HepG2 (cell line): ENCODE measurements around the gene PREP. TPM values are rescaled to one million over a fixed set of nuclear protein-coding genes. Genes with fewer than 3 reads are reported as not detected.

Source experiments
- ATAC-seq: fragments of 200-7000 bp; cut with Tn5 transposase; 3 replicates; pipeline ENCODE4 v1.9.1; 2020; ENCODE audit warnings: mild to moderate bottlenecking, moderate library complexity
- BruUV-seq: library from RNA; stranded (reverse); fragments of 400-500 nt; replicated peaks from 2 replicates; lab custom pipeline; 2021; lab: Mats Ljungman, UMichigan
- CTCF ChIA-PET: fragments of 300-600 bp; formaldehyde crosslinking; extraction: SDS; loops from one replicate; lab custom pipeline; 2021; ENCODE audit warnings: low total read pairs, inconsistent platforms, low intra/inter-chr PET ratio; lab: Yijun Ruan, JAX
- POLR2A ChIA-PET: fragments of 350-600 bp; sonication (Branson Sonifier 250); formaldehyde crosslinking; loops from one replicate; lab custom pipeline; 2020; ENCODE audit warnings: antibody characterized with exemption, inconsistent platforms; lab: Yijun Ruan, JAX
- DNase-seq: peaks from one replicate; pipeline ENCODE4 v3.0.0-alpha.2; 2015; ENCODE audit warnings: low spot score
- FAIRE-seq: peaks from 3 replicates; lab custom pipeline; 2011; peaks lifted over from hg19 to GRCh38; lab: Jason Lieb, UNC
- H2AFZ ChIP-seq: one replicate; pipeline ENCODE4 v1.6.1; 2011; ENCODE audit warnings: low read length, inconsistent platforms
- H3K27ac ChIP-seq: fragments of 300-600 bp; 3 replicates; pipeline ENCODE4 v1.8.0; 2011; ENCODE audit warnings: mixed run types, mild to moderate bottlenecking, mixed read lengths, low read length, inconsistent platforms; ENCODE audit not compliant: insufficient read depth; ENCODE audit errors: extremely low read length
- H3K27me3 ChIP-seq, 2 experiments: fragments of 200-600 bp in 1 of 2; 2 replicates in 1 of 2; 3 replicates in 1 of 2; pipeline versions ENCODE4 v1.6.0 to v1.8.0; 2011; ENCODE audit warnings: low read length in 2 of 2, mild to moderate bottlenecking in 2 of 2, moderate library complexity in 2 of 2, inconsistent platforms in 1 of 2; ENCODE audit not compliant: insufficient read depth in 2 of 2, control insufficient read depth in 1 of 2
- H3K36me3 ChIP-seq, 2 experiments: fragments of 200-600 bp in 1 of 2; replicated peaks in 1 of 2; 2 replicates in 1 of 2; 3 replicates in 1 of 2; pipeline versions ENCODE4 v1.5.1 to v1.8.0; 2011; ENCODE audit warnings: low read length in 2 of 2, inconsistent platforms in 1 of 2; ENCODE audit not compliant: insufficient read depth in 2 of 2, control insufficient read depth in 1 of 2
- H3K4me1 ChIP-seq: 2 replicates; pipeline ENCODE4 v1.5.1; 2012; ENCODE audit warnings: low read length, inconsistent platforms; ENCODE audit not compliant: insufficient read depth
- H3K4me2 ChIP-seq: 2 replicates; pipeline ENCODE4 v1.6.0; 2011; ENCODE audit warnings: low read depth, low read length, inconsistent platforms
- H3K4me3 ChIP-seq, 3 experiments: fragments of 200-600 bp in 1 of 3; sonication (generic), shearing (Covaris generic) in 1 of 3; replicated peaks in 1 of 3; 2 replicates each; pipeline ENCODE4 v1.5.1; 2011 to 2016; ENCODE audit warnings: low read length in 3 of 3, inconsistent platforms in 2 of 3, low read depth in 2 of 3, mild to moderate bottlenecking in 2 of 3, control low read depth in 1 of 3, mixed read lengths in 1 of 3; ENCODE audit not compliant: insufficient read depth in 1 of 3
- H3K79me2 ChIP-seq: one replicate; pipeline ENCODE4 v1.6.1; 2011; ENCODE audit warnings: low read length, inconsistent platforms; ENCODE audit not compliant: insufficient read depth
- H3K9ac ChIP-seq: 2 replicates; pipeline ENCODE4 v1.6.0; 2011; ENCODE audit warnings: mild to moderate bottlenecking, low read depth, low read length, inconsistent platforms; ENCODE audit not compliant: insufficient read depth
- H3K9me3 ChIP-seq: 2 replicates; pipeline ENCODE4 v1.5.1; 2012; ENCODE audit warnings: mild to moderate bottlenecking, low read length
- H4K20me1 ChIP-seq: 2 replicates; pipeline ENCODE4 v1.6.0; 2011; ENCODE audit warnings: inconsistent platforms, mild to moderate bottlenecking, low read length, moderate library complexity; ENCODE audit not compliant: insufficient read depth
- CBX2 ChIP-seq, 2 experiments: fragments of 200-600 bp in 1 of 2; sonication (generic); formaldehyde crosslinking in 1 of 2; IDR thresholded peaks; 2 replicates each; pipeline versions ENCODE4 v1.7.0 to v1.8.1; 2018 to 2022; ENCODE audit warnings: low read depth in 2 of 2, low read length in 1 of 2, mild to moderate bottlenecking in 1 of 2, missing genetic modification reagents in 1 of 2
- SYNCRIP ChIP-seq: fragments of 200-400 bp; formaldehyde crosslinking; IDR thresholded peaks from 2 replicates; pipeline ENCODE4 v1.6.1; 2018; ENCODE audit warnings: mild to moderate bottlenecking, low read depth, low read length; ENCODE audit not compliant: insufficient read depth
- ZNF331 ChIP-seq: sonication (generic); formaldehyde crosslinking; IDR thresholded peaks from 2 replicates; pipeline ENCODE4 v1.4.0; 2020; ENCODE audit warnings: missing genetic modification reagents
- ZNF605 ChIP-seq: sonication (generic); formaldehyde crosslinking; IDR thresholded peaks from 2 replicates; pipeline ENCODE4 v1.8.0; 2022; ENCODE audit warnings: mild to moderate bottlenecking, missing genetic modification reagents
- ZSCAN12 ChIP-seq: sonication (generic); formaldehyde crosslinking; IDR thresholded peaks from 2 replicates; pipeline ENCODE4 v1.9.0; 2021; ENCODE audit warnings: mild to moderate bottlenecking, missing genetic modification reagents
- ZSCAN30 ChIP-seq: sonication (generic); formaldehyde crosslinking; IDR thresholded peaks from 2 replicates; pipeline ENCODE4 v1.5.0; 2020; ENCODE audit warnings: mild to moderate bottlenecking, missing genetic modification reagents
- WGBS: methylation state at CpG from one replicate; pipeline ENCODE4 v1.1.6; 2017; ENCODE audit warnings: low lambda C conversion rate; 5-methylcytosine and 5-hydroxymethylcytosine counted together
- in situ Hi-C: cut with HindIII; loops from 2 replicates; pipeline ENCODE4 v1.10.0; 2017; ENCODE audit warnings: low pct_unique_long_range_greater_than_20kb; ENCODE audit not compliant: extremely low pct_ligation_motif_present
- intact Hi-C: fragments of 100-400 bp; cut with micrococcal nuclease; formaldehyde crosslinking; loops from one replicate; pipeline ENCODE4 v1.10.0; 2022; ENCODE audit not compliant: unreplicated experiment
- polyA plus RNA-seq, 8 experiments: library from polyadenylated mRNA; depleted of rRNA in 3 of 8; stranded (reverse) in 7 of 8; unstranded in 1 of 8; fragments of >200 nt; fragmentation: Illumina TruSeq in 4 of 8; extraction: Trizol in 4 of 8; gene quantifications; 2 replicates each; pipeline versions ENCODE4 v1.2.1 to v1.2.3, GENCODE V29; 2011 to 2016; ENCODE audit warnings: low read depth in 4 of 8, missing spikeins in 1 of 8, mixed read lengths in 1 of 8; ENCODE audit not compliant: insufficient read depth in 1 of 8
- total RNA-seq, 5 experiments: library from RNA; depleted of rRNA; stranded (reverse); fragments of >200 nt; fragmentation: Illumina TruSeq; extraction: Trizol; gene quantifications; 2 replicates each; pipeline ENCODE4 v1.2.3, GENCODE V29; 2016; ENCODE audit warnings: low read depth in 1 of 5
- TF ChIP-seq, protein P1 (sequence below): sonication (generic); formaldehyde crosslinking; IDR thresholded peaks from 2 replicates; pipeline ENCODE4 v1.4.0; 2020; ENCODE audit warnings: mild to moderate bottlenecking, missing genetic modification reagents
- TF ChIP-seq, protein P2 (sequence below), 2 experiments: fragments of 450-650 bp in 1 of 2; sonication (generic) in 1 of 2; formaldehyde crosslinking in 1 of 2; IDR thresholded peaks; 2 replicates each; pipeline versions ENCODE4 v1.6.1 to v1.8.0; 2016 to 2022; ENCODE audit warnings: antibody characterized with exemption in 1 of 2, mild to moderate bottlenecking in 1 of 2, missing genetic modification reagents in 1 of 2
- TF ChIP-seq, protein P3 (sequence below): IDR thresholded peaks from 2 replicates; pipeline ENCODE4 v1.6.1; 2016; ENCODE audit warnings: mild to moderate bottlenecking, missing biosample characterization, missing genetic modification reagents

The PREP gene
- total and polyA plus RNA-seq, 2 of the 13 experiments (the other 11 are each of a cell fraction or from before 2014, with no cell fraction given) = 12.6 to 15.9 TPM

DNA sequence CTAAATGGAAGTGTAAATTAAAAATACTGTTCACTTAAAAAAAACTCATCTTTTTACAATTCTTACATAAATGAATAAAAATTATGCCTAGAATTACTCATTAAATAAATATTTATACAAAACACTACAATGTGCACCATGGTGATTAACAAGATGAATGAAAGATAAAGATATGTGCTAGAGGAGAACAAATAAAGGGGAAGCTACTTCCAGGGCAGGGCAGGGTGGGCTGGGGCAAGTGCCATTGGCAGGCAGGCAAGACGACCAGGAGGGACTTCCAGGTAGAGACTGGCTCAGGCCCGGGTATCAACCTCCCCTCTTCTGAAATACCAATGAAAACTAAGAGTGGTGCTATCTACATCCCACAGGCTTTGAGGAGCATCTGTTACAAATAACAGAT lies 20.4 kb downstream of the PREP start:
- Histone ChIP-seq H3K4me1 (peaks cover 51% of the 10 kb centered on the region), H4K20me1 (no peaks in the 10 kb centered on the region), H3K27me3 (no peaks in the 10 kb centered on the region), H3K36me3 (peaks cover 5 to 24% of the 10 kb centered on the region in 2 experiments; a peak in 4 of 5 replicates), H3K4me2 (no peak overlapping the region), H3K4me3 (no peak overlapping the region), H2AFZ (no peak overlapping the region), H3K27ac (no peak overlapping the region), H3K9ac (no peak overlapping the region), H3K9me3 (no peaks in the 10 kb centered on the region), H3K79me2 (no peaks in the 10 kb centered on the region)
- FAIRE-seq (no peak), DNase-seq (no peak), ATAC-seq (no peak)
- BruUV-seq = no TSS peak
- ChIA-PET POLR2A (no interaction called here), CTCF (no interaction called here)
- in situ Hi-C loops (no loop called here), intact Hi-C loops (loop anchor here (2.0 kb wide), 1 partner anchor 20 kb away; the partner anchor contains the start of gene PREP)
- WGBS = 95% methylated on average over 2 of the region's 2 CpGs
- TF ChIP-seq CBX2 (IDR thresholded peaks at IDR 0.05; ENCODE audit: low read depth, low read length) (no peak), CBX2 (CRISPR knock-in tag; IDR thresholded peaks at IDR 0.05; ENCODE audit: low read depth) (no peak), ZSCAN12 (no peak), ZNF605 (CRISPR knock-in tag) (no peak), SYNCRIP (no peak), ZNF331 (CRISPR knock-in tag) (no peak), ZSCAN30 (CRISPR knock-in tag) (no peak)
- TF ChIP-seq, protein P1, sequence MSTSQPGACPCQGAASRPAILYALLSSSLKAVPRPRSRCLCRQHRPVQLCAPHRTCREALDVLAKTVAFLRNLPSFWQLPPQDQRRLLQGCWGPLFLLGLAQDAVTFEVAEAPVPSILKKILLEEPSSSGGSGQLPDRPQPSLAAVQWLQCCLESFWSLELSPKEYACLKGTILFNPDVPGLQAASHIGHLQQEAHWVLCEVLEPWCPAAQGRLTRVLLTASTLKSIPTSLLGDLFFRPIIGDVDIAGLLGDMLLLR (CRISPR knock-in tag) = no peak
- TF ChIP-seq, protein P2, sequence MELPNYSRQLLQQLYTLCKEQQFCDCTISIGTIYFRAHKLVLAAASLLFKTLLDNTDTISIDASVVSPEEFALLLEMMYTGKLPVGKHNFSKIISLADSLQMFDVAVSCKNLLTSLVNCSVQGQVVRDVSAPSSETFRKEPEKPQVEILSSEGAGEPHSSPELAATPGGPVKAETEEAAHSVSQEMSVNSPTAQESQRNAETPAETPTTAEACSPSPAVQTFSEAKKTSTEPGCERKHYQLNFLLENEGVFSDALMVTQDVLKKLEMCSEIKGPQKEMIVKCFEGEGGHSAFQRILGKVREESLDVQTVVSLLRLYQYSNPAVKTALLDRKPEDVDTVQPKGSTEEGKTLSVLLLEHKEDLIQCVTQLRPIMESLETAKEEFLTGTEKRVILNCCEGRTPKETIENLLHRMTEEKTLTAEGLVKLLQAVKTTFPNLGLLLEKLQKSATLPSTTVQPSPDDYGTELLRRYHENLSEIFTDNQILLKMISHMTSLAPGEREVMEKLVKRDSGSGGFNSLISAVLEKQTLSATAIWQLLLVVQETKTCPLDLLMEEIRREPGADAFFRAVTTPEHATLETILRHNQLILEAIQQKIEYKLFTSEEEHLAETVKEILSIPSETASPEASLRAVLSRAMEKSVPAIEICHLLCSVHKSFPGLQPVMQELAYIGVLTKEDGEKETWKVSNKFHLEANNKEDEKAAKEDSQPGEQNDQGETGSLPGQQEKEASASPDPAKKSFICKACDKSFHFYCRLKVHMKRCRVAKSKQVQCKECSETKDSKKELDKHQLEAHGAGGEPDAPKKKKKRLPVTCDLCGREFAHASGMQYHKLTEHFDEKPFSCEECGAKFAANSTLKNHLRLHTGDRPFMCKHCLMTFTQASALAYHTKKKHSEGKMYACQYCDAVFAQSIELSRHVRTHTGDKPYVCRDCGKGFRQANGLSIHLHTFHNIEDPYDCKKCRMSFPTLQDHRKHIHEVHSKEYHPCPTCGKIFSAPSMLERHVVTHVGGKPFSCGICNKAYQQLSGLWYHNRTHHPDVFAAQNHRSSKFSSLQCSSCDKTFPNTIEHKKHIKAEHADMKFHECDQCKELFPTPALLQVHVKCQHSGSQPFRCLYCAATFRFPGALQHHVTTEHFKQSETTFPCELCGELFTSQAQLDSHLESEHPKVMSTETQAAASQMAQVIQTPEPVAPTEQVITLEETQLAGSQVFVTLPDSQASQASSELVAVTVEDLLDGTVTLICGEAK (IDR thresholded peaks at IDR 0.05) = no peak
- TF ChIP-seq, protein P2 (CRISPR knock-in tag; IDR thresholded peaks at IDR 0.05) = no peak
- TF ChIP-seq, protein P3, sequence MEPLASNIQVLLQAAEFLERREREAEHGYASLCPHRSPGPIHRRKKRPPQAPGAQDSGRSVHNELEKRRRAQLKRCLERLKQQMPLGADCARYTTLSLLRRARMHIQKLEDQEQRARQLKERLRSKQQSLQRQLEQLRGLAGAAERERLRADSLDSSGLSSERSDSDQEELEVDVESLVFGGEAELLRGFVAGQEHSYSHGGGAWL (CRISPR knock-in tag) = no peak
